ENCODE results near the gene YRDC. TPM values are rescaled to one million over a fixed set of nuclear protein-coding genes. Genes with fewer than 3 reads are reported as not detected.
A peak's percentile ranks its signal among the peaks of the same experiment; 100 is the strongest.

YRDC gene
- polyA plus RNA-seq, 1 of the 3 experiments (the other 2 are of a cell fraction): 34.2 TPM

DNA sequence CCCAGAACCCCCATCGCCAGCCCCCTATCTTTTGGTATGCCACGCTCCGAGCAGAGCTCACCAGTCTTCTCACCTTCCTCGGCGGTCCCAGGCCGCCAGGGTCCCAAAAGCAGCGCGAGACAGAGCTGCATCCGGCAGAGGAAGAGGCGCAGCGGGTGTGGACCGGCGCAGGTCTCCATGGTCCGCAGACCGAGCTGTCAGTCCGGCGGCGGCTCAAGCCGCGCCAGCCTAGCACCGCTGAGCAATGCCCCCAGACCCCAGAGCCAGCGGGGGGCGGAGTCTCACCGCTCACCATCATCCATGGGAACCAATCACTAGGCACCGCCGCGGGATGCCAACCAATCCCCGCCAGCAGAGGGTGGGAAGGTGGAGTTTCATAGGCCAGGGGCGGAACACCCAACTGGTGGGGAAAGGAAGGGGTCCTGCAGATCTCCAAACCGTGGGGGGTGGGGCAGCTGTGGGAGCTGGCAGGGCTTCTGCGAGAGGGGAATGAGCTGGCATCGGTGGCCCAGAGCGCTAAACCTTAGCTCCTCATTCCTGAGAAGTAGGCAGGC is 43.0 kb downstream of the YRDC start, which contains the start of gene EPHA10:
Gene EPHA10 (minus strand): TSS at position 233 of the 554 bp plus-strand sequence. CDS start 54 bp downstream, at position 179.
- H2AFZ ChIP-seq (ENCODE audit: low read depth): no peak within 1 kb of the TSS
- H3K36me3 ChIP-seq (replicated peaks in 1 of 2; ENCODE audit: control insufficient read depth in 1 of 2, insufficient read depth in 2 of 2, low read length in 1 of 2): no peaks in the 10 kb centered on the region
- H3K4me2 ChIP-seq: peak within 1 kb of the TSS; percentile 24; the same call in 1 of the 2 replicates
- H3K9me3 ChIP-seq: no peaks in the 10 kb centered on the region
- H3K9ac ChIP-seq: no peak within 1 kb of the TSS
- WGBS (ENCODE audit: low lambda C conversion rate): 7% methylated on average over 24 of the region's 33 CpGs
- no peak within 1 kb of the TSS; a peak in 1 of 4 replicates for H3K27ac ChIP-seq (ENCODE audit: low read depth in 2 of 2, low read length in 1 of 2)
- no peaks in the 10 kb centered on the region for H3K9me2 ChIP-seq
- no peaks in the 10 kb centered on the region for H3F3A ChIP-seq (replicated peaks; ENCODE audit: insufficient read depth)
- 0 out of 2 replicates have a peak, but pooled peaks cover 3% of the 10 kb centered on the region for H4K20me1 ChIP-seq (ENCODE audit: insufficient read depth)
- H3K27me3 ChIP-seq (ENCODE audit: insufficient read depth): peaks cover 40% of the 10 kb centered on the region
- peak; percentile 97 for DNase-seq
- POLR2A ChIA-PET: interaction anchor here (0.7 to 2.1 kb wide), 5 partner anchors 21 to 73 kb away, joined by 3 to 6 read pairs (median 5); partner anchors contain the start of genes C1orf122, CDCA8 and YRDC
- H3K4me3 ChIP-seq (ENCODE audit: low read depth in 2 of 2, low read length in 1 of 2): peak within 1 kb of the TSS in 1 of 2 experiments; percentile 42; a peak in 2 of 4 replicates
- H3K79me2 ChIP-seq (ENCODE audit: insufficient read depth): no peaks in the 10 kb centered on the region
- TF ChIP-seq, protein P1, sequence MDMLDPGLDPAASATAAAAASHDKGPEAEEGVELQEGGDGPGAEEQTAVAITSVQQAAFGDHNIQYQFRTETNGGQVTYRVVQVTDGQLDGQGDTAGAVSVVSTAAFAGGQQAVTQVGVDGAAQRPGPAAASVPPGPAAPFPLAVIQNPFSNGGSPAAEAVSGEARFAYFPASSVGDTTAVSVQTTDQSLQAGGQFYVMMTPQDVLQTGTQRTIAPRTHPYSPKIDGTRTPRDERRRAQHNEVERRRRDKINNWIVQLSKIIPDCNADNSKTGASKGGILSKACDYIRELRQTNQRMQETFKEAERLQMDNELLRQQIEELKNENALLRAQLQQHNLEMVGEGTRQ (IDR thresholded peaks at IDR 0.05; ENCODE audit: borderline replicate concordance, low read depth, low read length): no peak
- no peak for TF ChIP-seq GABPA (IDR thresholded peaks at IDR 0.05; ENCODE audit: low read depth)
- peak; percentile 57; the same call in 1 of the 2 replicates for TF ChIP-seq RFX5 (IDR thresholded peaks at IDR 0.05; ENCODE audit: low read length)
- CTCF ChIA-PET: interaction anchor here (0.5 to 2.4 kb wide), 15 partner anchors 10 to 1347 kb away, joined by 3 to 11 read pairs (median 6); partner anchors contain the start of genes C1orf122, MEAF6, MTF1 and YRDC
- peaks cover 0 to 13% of the 10 kb centered on the region in 2 experiments; a peak in 1 of 4 replicates for H3K4me1 ChIP-seq (ENCODE audit: control insufficient read depth in 1 of 2, insufficient read depth in 2 of 2, low read depth in 1 of 2, low read length in 1 of 2)

DNA sequence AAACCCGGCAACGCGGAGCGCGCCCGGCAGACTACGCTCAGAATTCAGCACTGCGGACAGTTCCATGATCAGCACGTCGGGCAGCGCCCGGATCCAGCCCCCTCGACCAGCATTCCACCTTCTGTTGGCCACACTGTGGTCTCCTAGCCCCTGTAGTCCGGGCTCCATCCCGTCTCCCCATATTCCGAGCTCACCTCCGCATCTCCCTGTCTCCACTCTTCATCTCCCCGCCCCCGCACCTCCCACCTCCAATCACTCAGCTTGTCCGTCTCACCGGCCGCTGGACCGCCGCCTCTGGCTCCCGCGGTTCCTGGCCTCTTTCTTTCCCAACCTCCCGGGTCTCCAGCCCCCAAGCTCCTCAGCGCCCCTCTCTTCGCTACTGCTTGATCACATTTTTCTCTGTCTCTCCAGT is 43.6 kb downstream of the YRDC start:
- Histone ChIP-seq H4K20me1 (ENCODE audit: insufficient read depth) (0 out of 2 replicates have a peak, but pooled peaks cover 3% of the 10 kb centered on the region), H2AFZ (ENCODE audit: low read depth) (no peak overlapping the region), H3K27ac (ENCODE audit: low read depth in 2 of 2, low read length in 1 of 2) (no peak overlapping the region), H3K27me3 (ENCODE audit: insufficient read depth) (peaks cover 40% of the 10 kb centered on the region), H3K4me1 (ENCODE audit: control insufficient read depth in 1 of 2, insufficient read depth in 2 of 2, low read depth in 1 of 2, low read length in 1 of 2) (peaks cover 0 to 13% of the 10 kb centered on the region in 2 experiments; a peak in 1 of 4 replicates), H3F3A (replicated peaks; ENCODE audit: insufficient read depth) (no peaks in the 10 kb centered on the region), H3K36me3 (replicated peaks in 1 of 2; ENCODE audit: control insufficient read depth in 1 of 2, insufficient read depth in 2 of 2, low read length in 1 of 2) (no peaks in the 10 kb centered on the region), H3K79me2 (ENCODE audit: insufficient read depth) (no peaks in the 10 kb centered on the region), H3K4me2 (no peak overlapping the region), H3K9me3 (no peaks in the 10 kb centered on the region), H3K4me3 (ENCODE audit: low read depth in 2 of 2, low read length in 1 of 2) (peak overlapping the region in 1 of 2 experiments; percentile 42; a peak in 2 of 4 replicates), H3K9ac (no peak overlapping the region), H3K9me2 (no peaks in the 10 kb centered on the region)
- 6% methylated on average over 25 of the region's 29 CpGs for WGBS (ENCODE audit: low lambda C conversion rate)
- DNase-seq: peak; percentile 64
- ChIA-PET POLR2A (interaction anchor here (0.7 to 2.1 kb wide), 3 partner anchors 21 to 43 kb away, joined by 3 to 6 read pairs (median 4); partner anchors contain the start of genes C1orf122 and YRDC), CTCF (interaction anchor here (0.5 to 2.4 kb wide), 10 partner anchors 10 to 1348 kb away, joined by 3 to 9 read pairs (median 4); a partner anchor contains a TSS)
- TF ChIP-seq REST (IDR thresholded peaks at IDR 0.05; ENCODE audit: low read depth, low read length): peak; percentile 99
- no peak for TF ChIP-seq RAD21 (IDR thresholded peaks at IDR 0.05; ENCODE audit: low read length)
- TF ChIP-seq TAF1 (IDR thresholded peaks at IDR 0.05; ENCODE audit: borderline replicate concordance, low read depth, low read length): no peak
- TF ChIP-seq CHD2 (IDR thresholded peaks at IDR 0.05; ENCODE audit: low read length, partially characterized antibody): no peak
- TF ChIP-seq, protein P2, sequence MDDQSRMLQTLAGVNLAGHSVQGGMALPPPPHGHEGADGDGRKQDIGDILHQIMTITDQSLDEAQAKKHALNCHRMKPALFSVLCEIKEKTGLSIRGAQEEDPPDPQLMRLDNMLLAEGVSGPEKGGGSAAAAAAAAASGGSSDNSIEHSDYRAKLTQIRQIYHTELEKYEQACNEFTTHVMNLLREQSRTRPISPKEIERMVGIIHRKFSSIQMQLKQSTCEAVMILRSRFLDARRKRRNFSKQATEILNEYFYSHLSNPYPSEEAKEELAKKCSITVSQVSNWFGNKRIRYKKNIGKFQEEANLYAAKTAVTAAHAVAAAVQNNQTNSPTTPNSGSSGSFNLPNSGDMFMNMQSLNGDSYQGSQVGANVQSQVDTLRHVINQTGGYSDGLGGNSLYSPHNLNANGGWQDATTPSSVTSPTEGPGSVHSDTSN (IDR thresholded peaks at IDR 0.05): no peak
- peak; percentile 83; the same call in 1 of the 2 replicates for TF ChIP-seq SIN3A (IDR thresholded peaks at IDR 0.05; ENCODE audit: borderline replicate concordance, low read depth, low read length)
- TF ChIP-seq JUND (IDR thresholded peaks at IDR 0.05): no peak
- TF ChIP-seq, protein P3, sequence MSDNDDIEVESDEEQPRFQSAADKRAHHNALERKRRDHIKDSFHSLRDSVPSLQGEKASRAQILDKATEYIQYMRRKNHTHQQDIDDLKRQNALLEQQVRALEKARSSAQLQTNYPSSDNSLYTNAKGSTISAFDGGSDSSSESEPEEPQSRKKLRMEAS (IDR thresholded peaks at IDR 0.05; ENCODE audit: low read depth): no peak
- no peak for TF ChIP-seq ZBTB33 (IDR thresholded peaks at IDR 0.05; ENCODE audit: borderline replicate concordance, low read depth)
- peak; percentile 36; the same call in 1 of the 2 replicates for TF ChIP-seq MXI1 (IDR thresholded peaks at IDR 0.05; ENCODE audit: low read depth, low read length)
- no peak for TF ChIP-seq FOXJ3 (CRISPR knock-in tag; IDR thresholded peaks at IDR 0.05)

Measured in SK-N-SH (cell line).